H1 (cell line): ENCODE measurements around the gene RAPGEF1. TPM values are rescaled to one million over a fixed set of nuclear protein-coding genes. Genes with fewer than 3 reads are reported as not detected.

Source experiments
- CTCF ChIA-PET: fragments of 300-600 bp; sonication (Branson Sonifier 250); formaldehyde crosslinking; loops from one replicate; lab custom pipeline; 2021; ENCODE audit not compliant: partially characterized antibody; lab: Charles Lee
- POLR2A ChIA-PET: fragments of 300-600 bp; sonication (Branson Sonifier 250); formaldehyde crosslinking; loops from one replicate; lab custom pipeline; 2021; ENCODE audit warnings: inconsistent platforms; ENCODE audit not compliant: partially characterized antibody; lab: Charles Lee
- DNase-seq, 2 experiments: peaks; one replicate each; pipeline versions ENCODE4 v3.0.0 to v3.0.0-alpha.2; 2010 to 2022; ENCODE audit warnings: low spot score in 2 of 2, low read depth in 1 of 2, mixed read lengths in 1 of 2
- FAIRE-seq: peaks from 2 replicates; lab custom pipeline; 2011; peaks lifted over from hg19 to GRCh38; lab: Jason Lieb, UNC
- H2AFZ ChIP-seq: 2 replicates; pipeline ENCODE4 v1.8.1; 2012; ENCODE audit warnings: low read length, inconsistent platforms
- H2AK5ac ChIP-seq: 2 replicates; pipeline ENCODE4 v1.6.1; 2013; ENCODE audit warnings: low read depth, low read length
- H2BK120ac ChIP-seq: replicated peaks from 2 replicates; pipeline ENCODE3; 2013; ENCODE audit warnings: low read depth, low read length, inconsistent platforms
- H2BK12ac ChIP-seq: 2 replicates; pipeline ENCODE4 v1.6.1; 2013; ENCODE audit warnings: low read depth, low read length
- H2BK15ac ChIP-seq: 2 replicates; pipeline ENCODE4 v1.6.1; 2013; ENCODE audit warnings: low read length
- H2BK20ac ChIP-seq: 2 replicates; pipeline ENCODE4 v1.6.1; 2013; ENCODE audit warnings: low read length
- H2BK5ac ChIP-seq: 2 replicates; pipeline ENCODE4 v1.6.1; 2013; ENCODE audit warnings: low read depth, low read length
- H3K14ac ChIP-seq: 2 replicates; pipeline ENCODE4 v1.6.1; 2013; ENCODE audit warnings: inconsistent platforms; ENCODE audit not compliant: insufficient read length
- H3K18ac ChIP-seq: 2 replicates; pipeline ENCODE4 v1.6.1; 2013; ENCODE audit warnings: low read length; ENCODE audit errors: extremely low read depth
- H3K23ac ChIP-seq: 2 replicates; pipeline ENCODE4 v1.6.1; 2013; ENCODE audit warnings: inconsistent platforms; ENCODE audit not compliant: insufficient read length
- H3K23me2 ChIP-seq: 2 replicates; pipeline ENCODE4 v1.6.1; 2013; ENCODE audit warnings: low read depth, low read length
- H3K27ac ChIP-seq: 2 replicates; pipeline ENCODE4 v1.6.1; 2011; ENCODE audit warnings: low read depth, low read length, inconsistent platforms
- H3K27me3 ChIP-seq, 4 experiments: replicated peaks in 1 of 4; 1 replicate in 1 of 4; 2 replicates in 3 of 4; pipeline versions ENCODE4 v1.6.1 to v1.8.1; 2011 to 2013; ENCODE audit warnings: low read length in 3 of 4, mild to moderate bottlenecking in 3 of 4, inconsistent platforms in 2 of 4, mixed read lengths in 2 of 4, moderate library complexity in 1 of 4; ENCODE audit not compliant: control insufficient read depth in 3 of 4, insufficient read depth in 3 of 4; ENCODE audit errors: extremely low read depth in 1 of 4
- H3K36me3 ChIP-seq, 4 experiments: 2 replicates each; pipeline versions ENCODE4 v1.6.1 to v1.8.1; 2011 to 2013; ENCODE audit warnings: mild to moderate bottlenecking in 4 of 4, low read length in 3 of 4, moderate library complexity in 2 of 4, control low read depth in 1 of 4, inconsistent platforms in 1 of 4; ENCODE audit not compliant: insufficient read depth in 4 of 4, control insufficient read depth in 2 of 4
- H3K4ac ChIP-seq: replicated peaks from 2 replicates; pipeline ENCODE3; 2013; ENCODE audit warnings: low read length, low read depth, mixed read lengths, inconsistent platforms; ENCODE audit not compliant: insufficient read length
- H3K4me1 ChIP-seq, 4 experiments: replicated peaks in 1 of 4; 1 replicate in 1 of 4; 2 replicates in 3 of 4; pipeline versions ENCODE4 v1.6.1 to v1.8.1; 2011 to 2013; ENCODE audit warnings: low read length in 3 of 4, inconsistent platforms in 2 of 4, mixed read lengths in 1 of 4; ENCODE audit not compliant: insufficient read depth in 4 of 4, control insufficient read depth in 3 of 4
- H3K4me2 ChIP-seq, 2 experiments: 2 replicates each; pipeline versions ENCODE4 v1.6.1 to v1.8.1; 2011 to 2013; ENCODE audit warnings: low read depth in 2 of 2, low read length in 2 of 2, control low read depth in 1 of 2, inconsistent platforms in 1 of 2, mild to moderate bottlenecking in 1 of 2; ENCODE audit not compliant: insufficient read depth in 1 of 2
- H3K4me3 ChIP-seq, 4 experiments: fragments of 200-600, 300-600 bp in 1 of 4; sonication (generic), shearing (Covaris generic), sonication (Bioruptor Twin) in 1 of 4; 2 replicates each; pipeline versions ENCODE4 v1.5.1 to v1.8.1; 2011 to 2016; ENCODE audit warnings: low read length in 4 of 4, low read depth in 3 of 4, control low read depth in 2 of 4, inconsistent platforms in 2 of 4, mild to moderate bottlenecking in 2 of 4, mixed read lengths in 1 of 4, moderate library complexity in 1 of 4; ENCODE audit not compliant: insufficient read depth in 2 of 4; ENCODE audit errors: extremely low read depth in 1 of 4
- H3K56ac ChIP-seq: replicated peaks from 2 replicates; pipeline ENCODE3; 2013; ENCODE audit warnings: low read depth, mild to moderate bottlenecking, mixed read lengths, low read length, inconsistent platforms; ENCODE audit not compliant: insufficient read length
- H3K79me1 ChIP-seq: 2 replicates; pipeline ENCODE4 v1.6.1; 2013; ENCODE audit warnings: low read depth, low read length, control low read depth
- H3K79me2 ChIP-seq, 2 experiments: 2 replicates each; pipeline versions ENCODE4 v1.6.1 to v1.8.1; 2012 to 2013; ENCODE audit warnings: low read length in 2 of 2, mild to moderate bottlenecking in 2 of 2, inconsistent platforms in 1 of 2; ENCODE audit not compliant: insufficient read depth in 2 of 2, control insufficient read depth in 1 of 2
- H3K9ac ChIP-seq, 4 experiments: replicated peaks in 1 of 4; 1 replicate in 1 of 4; 2 replicates in 3 of 4; pipeline versions ENCODE4 v1.6.1 to v1.8.1; 2011 to 2013; ENCODE audit warnings: low read depth in 3 of 4, low read length in 3 of 4, control low read depth in 2 of 4, mild to moderate bottlenecking in 2 of 4, moderate library complexity in 2 of 4, inconsistent platforms in 1 of 4; ENCODE audit errors: extremely low read depth in 1 of 4
- H3K9me3 ChIP-seq, 2 experiments: 2 replicates each; pipeline versions ENCODE4 v1.6.1 to v1.8.1; 2012 to 2013; ENCODE audit warnings: mild to moderate bottlenecking in 2 of 2, moderate library complexity in 2 of 2, control low read depth in 1 of 2, inconsistent platforms in 1 of 2, low read depth in 1 of 2, low read length in 1 of 2, mixed read lengths in 1 of 2; ENCODE audit not compliant: insufficient read depth in 2 of 2
- H4K20me1 ChIP-seq, 2 experiments: replicated peaks in 1 of 2; 2 replicates each; pipeline versions ENCODE3 to v1.8.1; 2011 to 2013; ENCODE audit warnings: inconsistent platforms in 2 of 2, low read length in 2 of 2, mild to moderate bottlenecking in 1 of 2; ENCODE audit not compliant: insufficient read depth in 2 of 2, control insufficient read depth in 1 of 2
- H4K5ac ChIP-seq: 2 replicates; pipeline ENCODE4 v1.6.1; 2013; ENCODE audit warnings: low read length, low read depth, mixed read lengths, inconsistent platforms; ENCODE audit not compliant: insufficient read length
- H4K8ac ChIP-seq: 2 replicates; pipeline ENCODE4 v1.8.0; 2013; ENCODE audit warnings: mild to moderate bottlenecking, moderate library complexity, low read length, inconsistent platforms; ENCODE audit not compliant: insufficient read depth; ENCODE audit errors: extremely low read depth
- H4K91ac ChIP-seq: replicated peaks from 2 replicates; pipeline ENCODE3; 2013; ENCODE audit warnings: low read length, mixed read lengths, inconsistent platforms; ENCODE audit not compliant: insufficient read length
- BACH1 ChIP-seq: IDR thresholded peaks from 2 replicates; pipeline ENCODE4 v1.6.1; 2012; ENCODE audit warnings: low read length, improper control_type of control experiment
- RBBP5 ChIP-seq: IDR thresholded peaks from 2 replicates; pipeline ENCODE4 v1.7.1; 2012; ENCODE audit warnings: low read depth, mild to moderate bottlenecking, inconsistent platforms, low read length, moderate library complexity, borderline replicate concordance
- SIX5 ChIP-seq: IDR thresholded peaks from 2 replicates; pipeline ENCODE4 v1.6.1; 2011; ENCODE audit warnings: mild to moderate bottlenecking, low read depth, low read length
- USF2 ChIP-seq: IDR thresholded peaks from 2 replicates; pipeline ENCODE4 v1.6.1; 2011; ENCODE audit warnings: low read length, improper control_type of control experiment
- WGBS, 2 experiments: shearing (Covaris generic) in 1 of 2; methylation state at CpG; one replicate each; pipeline versions ENCODE4 v1.1.6 to v1.1.7; 2013 to 2015; ENCODE audit warnings: low lambda C conversion rate in 2 of 2, mixed read lengths in 2 of 2, inconsistent platforms in 1 of 2, low coverage in 1 of 2, missing lambda C conversion rate in 1 of 2; ENCODE audit not compliant: insufficient replicate concordance in 2 of 2, insufficient coverage in 1 of 2, insufficient read length in 1 of 2; ENCODE audit errors: extremely low coverage in 1 of 2, missing lambda C conversion rate in 1 of 2; 5-methylcytosine and 5-hydroxymethylcytosine counted together
- polyA plus RNA-seq, 7 experiments: library from polyadenylated mRNA; depleted of rRNA in 3 of 7; stranded (reverse) in 5 of 7; unstranded in 2 of 7; fragments of >200 nt in 5 of 7; fragments of 200-250 nt in 2 of 7; gene quantifications; 1 replicate in 5 of 7; 2 replicates in 1 of 7; 4 replicates in 1 of 7; pipeline versions ENCODE4 v1.2.1 to v1.2.3, GENCODE V29; 2011 to 2013; ENCODE audit warnings: missing spikeins in 2 of 7, mixed read lengths in 2 of 7
- total RNA-seq: library from RNA; stranded (reverse); fragmentation: NEBNext Ultra II Directional; extraction: Animal tissue kit (Norgen Biotek cat#: 25700); gene quantifications from 2 replicates; pipeline ENCODE4 v1.2.1, GENCODE V29; 2021

RAPGEF1 gene
- total and polyA plus RNA-seq, 2 of the 8 experiments (the other 6 are each of a cell fraction or from before 2014, with no cell fraction given): 29.7 to 78.9 TPM

GRCh38 chr9:131651599-131651998 is 88.3 kb downstream of the RAPGEF1 start:
- 93% methylated on average over 3 of the region's 3 CpGs; no CpG with 5 or more reads in 1 of the 2 experiments for WGBS, 2 experiments
- no peak overlapping the region for H3K23ac ChIP-seq

More at GRCh38 chr9:131651599-131651998, 88.3 kb downstream of the RAPGEF1 start:
- Histone ChIP-seq H3K4me2 (no peak overlapping the region), H2AFZ (no peak overlapping the region), H3K27me3 (no peaks in the 10 kb centered on the region), H3K9me3 (no peaks in the 10 kb centered on the region), H4K8ac (no peak overlapping the region), H2BK5ac (no peak overlapping the region), H3K4me3 (no peak overlapping the region), H3K4me1 (no peaks in the 10 kb centered on the region; a peak in 2 of 7 replicates), H3K18ac (no peak overlapping the region), H4K20me1 (peaks cover 0 to 2% of the 10 kb centered on the region in 2 experiments), H2BK120ac (no peak overlapping the region), H3K56ac (no peak overlapping the region), H3K4ac (no peak overlapping the region), H3K27ac (no peak overlapping the region), H3K23me2 (no peaks in the 10 kb centered on the region), H3K79me1 (peaks cover 2% of the 10 kb centered on the region), H2AK5ac (no peak overlapping the region), H3K79me2 (peaks cover 0 to 29% of the 10 kb centered on the region in 2 experiments; a peak in 2 of 4 replicates), H3K36me3 (peaks cover 0 to 3% (median 0%) of the 10 kb centered on the region in 4 experiments; a peak in 1 of 8 replicates), H4K5ac (no peak overlapping the region), H2BK15ac (no peak overlapping the region), H3K9ac (no peak overlapping the region), H2BK12ac (no peak overlapping the region), H4K91ac (no peak overlapping the region), H3K14ac (no peak overlapping the region), H2BK20ac (no peak overlapping the region)
- ChIA-PET POLR2A (no interaction called here), CTCF (no interaction called here)
- DNase-seq (no peak), FAIRE-seq (no peak)
- TF ChIP-seq RBBP5: no peak
- TF ChIP-seq USF2: no peak
- TF ChIP-seq SIX5: no peak
- TF ChIP-seq BACH1: no peak
